ENCODE data around the gene SYMPK. TPM values are rescaled to one million over a fixed set of nuclear protein-coding genes. Genes with fewer than 3 reads are reported as not detected.

SYMPK gene
- total RNA-seq, 4 donors from 2014 or later, result 25.5 to 35.6 (median 30.8) TPM

DNA sequence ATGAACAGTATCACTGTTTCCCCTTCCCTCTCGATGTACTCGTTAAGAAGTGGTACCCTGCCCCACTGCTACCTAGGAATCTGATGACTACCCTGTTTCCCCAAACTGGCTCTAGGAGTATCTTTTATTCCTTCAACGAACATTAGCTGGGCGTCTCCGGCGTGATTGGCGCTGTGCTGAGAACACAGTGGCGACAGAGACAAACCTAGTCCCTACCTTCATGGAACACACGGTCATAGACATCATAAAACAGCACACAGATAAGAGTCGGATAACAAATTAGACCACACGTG lies 730 bp downstream of the SYMPK start:
- peak overlapping the region; percentile 56 to 94 for H3K4me3 ChIP-seq
- H3K27me3 ChIP-seq, result peaks cover 33% of the 10 kb centered on the region
- H3K27ac ChIP-seq, result peak overlapping the region; percentile 71 to 95 (median 92)
- no peaks in the 10 kb centered on the region for H3K9me3 ChIP-seq
- H3K36me3 ChIP-seq, result peaks cover 0 to 33% of the 10 kb centered on the region in 2 donors
- no peak for ATAC-seq
- 0 to 1% methylated on average over 4 to 11 of the region's 11 CpGs for WGBS, 2 donors (ENCODE audit: low coverage in 1 of 2)
- TF ChIP-seq POLR2A (IDR thresholded peaks at IDR 0.05) (no peak), POLR2AphosphoS5 (IDR thresholded peaks at IDR 0.05) (no peak), EP300 (IDR thresholded peaks at IDR 0.05) (no peak)
- TF ChIP-seq, protein P1, sequence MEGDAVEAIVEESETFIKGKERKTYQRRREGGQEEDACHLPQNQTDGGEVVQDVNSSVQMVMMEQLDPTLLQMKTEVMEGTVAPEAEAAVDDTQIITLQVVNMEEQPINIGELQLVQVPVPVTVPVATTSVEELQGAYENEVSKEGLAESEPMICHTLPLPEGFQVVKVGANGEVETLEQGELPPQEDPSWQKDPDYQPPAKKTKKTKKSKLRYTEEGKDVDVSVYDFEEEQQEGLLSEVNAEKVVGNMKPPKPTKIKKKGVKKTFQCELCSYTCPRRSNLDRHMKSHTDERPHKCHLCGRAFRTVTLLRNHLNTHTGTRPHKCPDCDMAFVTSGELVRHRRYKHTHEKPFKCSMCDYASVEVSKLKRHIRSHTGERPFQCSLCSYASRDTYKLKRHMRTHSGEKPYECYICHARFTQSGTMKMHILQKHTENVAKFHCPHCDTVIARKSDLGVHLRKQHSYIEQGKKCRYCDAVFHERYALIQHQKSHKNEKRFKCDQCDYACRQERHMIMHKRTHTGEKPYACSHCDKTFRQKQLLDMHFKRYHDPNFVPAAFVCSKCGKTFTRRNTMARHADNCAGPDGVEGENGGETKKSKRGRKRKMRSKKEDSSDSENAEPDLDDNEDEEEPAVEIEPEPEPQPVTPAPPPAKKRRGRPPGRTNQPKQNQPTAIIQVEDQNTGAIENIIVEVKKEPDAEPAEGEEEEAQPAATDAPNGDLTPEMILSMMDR (IDR thresholded peaks at IDR 0.05), result no peak
- peaks cover 0 to 32% (median 15%) of the 10 kb centered on the region in 3 donors for H3K4me1 ChIP-seq

DNA sequence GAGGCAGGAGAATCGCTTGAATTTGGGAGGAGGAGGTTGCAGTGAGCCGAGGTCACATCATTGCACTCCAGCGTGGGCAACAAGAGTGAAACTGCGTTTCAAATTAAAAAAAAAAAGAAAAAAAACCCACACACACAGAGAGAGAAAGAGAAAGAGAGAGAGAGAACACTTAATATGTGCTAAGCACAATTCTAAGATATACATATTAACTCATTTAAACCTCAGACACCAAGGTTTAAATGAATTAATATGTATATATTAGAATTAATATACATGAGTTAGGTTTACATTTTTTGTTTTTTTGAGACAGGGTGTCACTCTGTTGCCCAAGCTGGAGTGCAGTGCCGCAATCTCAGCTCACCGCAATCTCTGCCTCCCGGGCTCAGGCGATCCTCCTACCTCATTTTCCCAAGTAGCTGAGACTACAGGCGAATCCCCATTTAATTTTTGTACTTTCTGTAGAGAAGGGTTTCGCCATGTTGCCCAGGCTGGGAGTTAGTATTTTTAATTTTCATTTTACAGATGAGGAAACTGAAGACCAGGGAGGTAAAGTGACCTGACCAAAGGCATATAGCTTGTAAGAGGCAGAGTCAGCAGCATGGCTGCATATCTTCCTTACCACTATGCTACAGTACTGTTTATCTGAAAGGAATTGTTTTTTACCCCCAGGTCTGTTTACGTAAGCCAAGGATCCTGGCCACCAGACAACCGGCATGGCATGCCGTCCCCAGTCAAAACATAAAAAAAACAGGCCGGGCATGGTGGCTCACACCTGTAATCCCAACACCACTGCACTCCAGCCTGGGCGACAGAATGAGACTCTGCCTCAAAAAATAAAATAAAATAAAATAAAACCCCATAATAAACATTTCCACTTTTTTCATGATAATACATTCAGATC lies 2.3 kb downstream of the SYMPK start:
- Histone ChIP-seq H3K36me3 (peaks cover 0 to 46% of the 10 kb centered on the region in 2 donors), H3K9me3 (no peaks in the 10 kb centered on the region), H3K27me3 (peaks cover 22% of the 10 kb centered on the region), H3K27ac (no peak overlapping the region), H3K4me3 (no peak overlapping the region), H3K4me1 (peaks cover 0 to 32% (median 15%) of the 10 kb centered on the region in 3 donors)
- 87 to 88% methylated on average over 14 to 15 of the region's 15 CpGs for WGBS, 2 donors (ENCODE audit: low coverage in 1 of 2)
- ATAC-seq, result no peak
- TF ChIP-seq POLR2A (IDR thresholded peaks at IDR 0.05) (no peak), POLR2AphosphoS5 (IDR thresholded peaks at IDR 0.05) (no peak), EP300 (IDR thresholded peaks at IDR 0.05) (no peak)
- TF ChIP-seq, protein P1 (IDR thresholded peaks at IDR 0.05), result no peak

DNA sequence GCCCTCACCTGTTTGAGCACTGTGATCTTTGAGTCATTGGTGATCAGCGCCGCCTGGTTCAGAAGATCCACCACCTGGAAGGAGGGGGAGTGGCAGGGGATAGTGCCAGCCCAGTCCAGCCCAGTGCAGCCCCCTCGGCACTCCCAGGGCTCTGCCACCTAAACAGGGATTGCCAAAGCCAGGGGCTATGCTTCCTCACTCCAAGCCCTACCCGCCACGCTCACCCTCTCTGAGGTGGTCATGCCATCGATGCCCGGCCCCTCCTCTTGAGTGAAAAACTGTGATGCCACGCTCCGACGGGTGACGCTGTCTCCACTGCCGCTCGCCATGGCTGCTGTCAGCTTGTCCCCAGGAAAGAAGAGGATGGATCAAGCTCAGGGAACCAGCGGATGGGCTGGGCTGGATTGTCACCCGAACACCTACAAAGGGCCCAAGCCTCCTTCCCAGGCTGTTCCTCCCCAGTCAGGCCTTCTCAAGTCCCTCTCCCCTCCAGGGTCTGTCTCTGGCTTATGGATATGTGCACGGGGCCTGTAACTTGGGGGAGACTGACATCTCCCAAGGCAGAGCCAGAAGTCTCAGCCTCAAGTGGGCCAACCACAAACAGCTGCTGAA lies 8.7 kb downstream of the SYMPK start:
- H3K4me1 ChIP-seq, result no peaks in the 10 kb centered on the region
- no peaks in the 10 kb centered on the region for H3K27me3 ChIP-seq
- TF ChIP-seq EP300 (IDR thresholded peaks at IDR 0.05), result no peak
- TF ChIP-seq POLR2A (IDR thresholded peaks at IDR 0.05), result no peak
- TF ChIP-seq POLR2AphosphoS5 (IDR thresholded peaks at IDR 0.05), result no peak
- TF ChIP-seq, protein P1 (IDR thresholded peaks at IDR 0.05), result no peak
- H3K27ac ChIP-seq, result no peak overlapping the region
- 40 to 84% methylated on average over 1 to 7 of the region's 16 CpGs for WGBS, 2 donors (ENCODE audit: low coverage in 1 of 2)
- no peak for ATAC-seq
- H3K9me3 ChIP-seq, result no peaks in the 10 kb centered on the region
- H3K36me3 ChIP-seq, result peaks cover 0 to 85% of the 10 kb centered on the region in 2 donors
- no peak overlapping the region for H3K4me3 ChIP-seq

DNA sequence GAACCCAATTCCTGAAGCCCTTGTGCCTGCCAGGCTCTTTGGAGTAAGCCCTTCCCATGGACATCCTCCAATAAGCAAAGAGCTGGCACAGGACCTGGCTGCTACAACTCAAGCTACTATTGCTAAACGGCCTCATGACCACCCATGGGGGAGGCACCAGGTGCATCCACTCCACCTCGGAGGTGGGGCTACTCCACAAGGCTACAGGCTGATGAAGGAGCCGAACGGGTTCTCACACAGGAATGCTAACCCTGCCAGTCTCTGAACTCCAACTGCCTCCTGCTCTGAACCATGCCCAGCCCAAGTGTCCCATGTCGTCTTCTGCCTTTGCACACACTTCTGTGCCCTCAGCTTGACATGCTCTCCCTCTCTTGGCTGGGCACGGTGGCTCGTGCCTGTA lies 10.0 kb downstream of the SYMPK start:
- no CpG with 5 or more reads among the region's 7 CpGs for WGBS, 2 donors (ENCODE audit: low coverage in 1 of 2)
- no peak for TF ChIP-seq POLR2AphosphoS5 (IDR thresholded peaks at IDR 0.05)
- TF ChIP-seq POLR2A (IDR thresholded peaks at IDR 0.05), result no peak
- no peak for TF ChIP-seq EP300 (IDR thresholded peaks at IDR 0.05)
- TF ChIP-seq, protein P1 (IDR thresholded peaks at IDR 0.05), result no peak
- Histone ChIP-seq H3K27ac (no peak overlapping the region), H3K36me3 (peaks cover 0 to 85% of the 10 kb centered on the region in 2 donors), H3K9me3 (no peaks in the 10 kb centered on the region), H3K4me3 (no peak overlapping the region), H3K4me1 (no peaks in the 10 kb centered on the region), H3K27me3 (no peaks in the 10 kb centered on the region)
- ATAC-seq, result no peak

Data from gastroesophageal sphincter (tissue), 4 donors.